B cell (primary cell): ENCODE data around the gene CFAP141. TPM values are rescaled to one million over a fixed set of nuclear protein-coding genes. Genes with fewer than 3 reads are reported as not detected.

ENCODE experiments used
- ATAC-seq: fragments of 200-7000 bp; cut with Tn5 transposase; one replicate; pipeline ENCODE4 v1.10.0; 2021; ENCODE audit warnings: low read depth, mild to moderate bottlenecking, moderate number of reproducible peaks, moderate library complexity
- CTCF ChIA-PET: fragments of 350-600 bp; sonication (Branson Sonifier 250); formaldehyde crosslinking; loops from one replicate; lab custom pipeline; 2021; ENCODE audit warnings: antibody characterized with exemption, inconsistent platforms; lab: Charles Lee
- POLR2A ChIA-PET: fragments of 350-600 bp; sonication (Branson Sonifier 250); formaldehyde crosslinking; loops from one replicate; lab custom pipeline; 2021; ENCODE audit warnings: antibody characterized with exemption; lab: Charles Lee
- DNase-seq: peaks from one replicate; pipeline ENCODE4 v3.0.0; 2013
- H2AFZ ChIP-seq: 2 replicates; pipeline ENCODE4 v1.6.1; 2012; ENCODE audit warnings: mild to moderate bottlenecking, low read depth, low read length; ENCODE audit not compliant: insufficient read depth, poor library complexity, severe bottlenecking
- H3K27ac ChIP-seq, 2 donors: 1 replicate in 1 of 2; 2 replicates in 1 of 2; pipeline ENCODE4 v1.5.1; 2012 to 2013; ENCODE audit warnings: low read length in 2 of 2, mild to moderate bottlenecking in 2 of 2, moderate library complexity in 1 of 2
- H3K27me3 ChIP-seq, 4 experiments: fragments of 200-600 bp in 1 of 4; sonication (generic) in 1 of 4; replicated peaks in 1 of 4; 1 replicate in 2 of 4; 2 replicates in 2 of 4; pipeline versions ENCODE4 v1.6.1 to v1.7.0; 2013 to 2016; ENCODE audit warnings: low read length in 3 of 4, mild to moderate bottlenecking in 2 of 4, mixed read lengths in 1 of 4, moderate library complexity in 1 of 4; ENCODE audit not compliant: insufficient read depth in 4 of 4, control insufficient read depth in 3 of 4; ENCODE audit errors: control extremely low read depth in 1 of 4
- H3K36me3 ChIP-seq, 2 experiments: replicated peaks in 1 of 2; 1 replicate in 1 of 2; 2 replicates in 1 of 2; pipeline versions ENCODE4 v1.6.1 to v1.7.1; 2013; ENCODE audit warnings: low read length in 1 of 2; ENCODE audit not compliant: insufficient read depth in 2 of 2, control insufficient read depth in 1 of 2; ENCODE audit errors: control extremely low read depth in 1 of 2, extremely low read depth in 1 of 2
- H3K4me1 ChIP-seq, 2 donors: fragments of 200-600 bp in 1 of 2; sonication (generic) in 1 of 2; 1 replicate in 1 of 2; 2 replicates in 1 of 2; pipeline versions ENCODE4 v1.5.1 to v1.6.1; 2013 to 2017; ENCODE audit warnings: low read length in 2 of 2; ENCODE audit not compliant: control insufficient read depth in 2 of 2, insufficient read depth in 2 of 2
- H3K4me2 ChIP-seq: replicated peaks from 2 replicates; pipeline ENCODE3; 2012; ENCODE audit warnings: mild to moderate bottlenecking, low read depth, low read length; ENCODE audit not compliant: poor library complexity, severe bottlenecking
- H3K4me3 ChIP-seq, 5 experiments: fragments of 200-600 bp in 1 of 5; sonication (generic) in 1 of 5; 1 replicate in 3 of 5; 2 replicates in 2 of 5; pipeline versions ENCODE4 v1.5.1 to v1.7.0; 2011 to 2016; ENCODE audit warnings: low read length in 4 of 5, mild to moderate bottlenecking in 4 of 5, low read depth in 2 of 5, control low read depth in 1 of 5, moderate library complexity in 1 of 5; ENCODE audit not compliant: insufficient read depth in 1 of 5; ENCODE audit errors: control extremely low read depth in 1 of 5, extremely low read depth in 1 of 5
- H3K79me2 ChIP-seq: fragments of 200-600 bp; sonication (generic); one replicate; pipeline ENCODE4 v1.6.0; 2016; ENCODE audit warnings: low read length; ENCODE audit not compliant: control insufficient read depth, insufficient read depth
- H3K9ac ChIP-seq: fragments of 200-600 bp; sonication (generic); 2 replicates; pipeline ENCODE4 v1.6.1; 2017; ENCODE audit warnings: mild to moderate bottlenecking, low read length, moderate library complexity
- H3K9me3 ChIP-seq, 3 donors: one replicate each; pipeline versions ENCODE4 v1.6.1 to v1.7.1; 2013; ENCODE audit warnings: low read length in 2 of 3; ENCODE audit not compliant: control insufficient read depth in 2 of 3, insufficient read depth in 1 of 3; ENCODE audit errors: control extremely low read depth in 1 of 3
- H4K20me1 ChIP-seq: 2 replicates; pipeline ENCODE4 v1.6.0; 2012; ENCODE audit warnings: mild to moderate bottlenecking, low read length; ENCODE audit not compliant: insufficient read depth, control insufficient read depth, poor library complexity, severe bottlenecking
- H3K27ac Mint-ChIP-seq: one replicate; pipeline ENCODE4 v1.8.0; 2021; ENCODE audit warnings: mixed read lengths
- H3K27me3 Mint-ChIP-seq: one replicate; pipeline ENCODE4 v1.8.0; 2021; ENCODE audit warnings: mixed read lengths
- H3K4me1 Mint-ChIP-seq: one replicate; pipeline ENCODE4 v1.8.0; 2021; ENCODE audit warnings: mixed read lengths
- H3K4me3 Mint-ChIP-seq: one replicate; pipeline ENCODE4 v1.8.0; 2021; ENCODE audit warnings: mixed read lengths
- H3K9me3 Mint-ChIP-seq: one replicate; pipeline ENCODE4 v1.8.0; 2022; ENCODE audit warnings: mixed read lengths; ENCODE audit not compliant: insufficient read depth
- CTCF ChIP-seq: fragments of 200-600 bp; IDR thresholded peaks from one replicate; pipeline ENCODE4 v1.8.0; 2022; ENCODE audit warnings: antibody characterized with exemption, mild to moderate bottlenecking
- EZH2 ChIP-seq: IDR thresholded peaks from 2 replicates; pipeline ENCODE4 v1.6.1; 2012; ENCODE audit warnings: borderline replicate concordance, low read depth, mild to moderate bottlenecking, moderate library complexity, low read length; ENCODE audit not compliant: insufficient read depth, poor library complexity, severe bottlenecking
- WGBS: methylation state at CpG from one replicate; pipeline ENCODE4 v1.1.5; 2013; ENCODE audit warnings: missing lambda C conversion rate; ENCODE audit not compliant: insufficient coverage; 5-methylcytosine and 5-hydroxymethylcytosine counted together
- intact Hi-C: fragments of 100-400 bp; cut with micrococcal nuclease; formaldehyde crosslinking; loops from one replicate; pipeline ENCODE4 v1.10.0; 2022
- polyA plus RNA-seq: library from polyadenylated mRNA; depleted of rRNA; stranded (reverse); fragments of >200 nt; gene quantifications from 2 replicates; pipeline ENCODE4 v1.2.3, GENCODE V29; 2012
- total RNA-seq, 2 donors: library from RNA; stranded (reverse); fragments of 120-200 nt in 1 of 2; gene quantifications; 1 replicate in 1 of 2; 2 replicates in 1 of 2; pipeline versions ENCODE4 v1.2.3 to v1.2.4, GENCODE V29; 2013 to 2022

The CFAP141 gene
- total and polyA plus RNA-seq, 2 donors (not counting 1 experiment from before 2014, with no cell fraction given): not detected

DNA sequence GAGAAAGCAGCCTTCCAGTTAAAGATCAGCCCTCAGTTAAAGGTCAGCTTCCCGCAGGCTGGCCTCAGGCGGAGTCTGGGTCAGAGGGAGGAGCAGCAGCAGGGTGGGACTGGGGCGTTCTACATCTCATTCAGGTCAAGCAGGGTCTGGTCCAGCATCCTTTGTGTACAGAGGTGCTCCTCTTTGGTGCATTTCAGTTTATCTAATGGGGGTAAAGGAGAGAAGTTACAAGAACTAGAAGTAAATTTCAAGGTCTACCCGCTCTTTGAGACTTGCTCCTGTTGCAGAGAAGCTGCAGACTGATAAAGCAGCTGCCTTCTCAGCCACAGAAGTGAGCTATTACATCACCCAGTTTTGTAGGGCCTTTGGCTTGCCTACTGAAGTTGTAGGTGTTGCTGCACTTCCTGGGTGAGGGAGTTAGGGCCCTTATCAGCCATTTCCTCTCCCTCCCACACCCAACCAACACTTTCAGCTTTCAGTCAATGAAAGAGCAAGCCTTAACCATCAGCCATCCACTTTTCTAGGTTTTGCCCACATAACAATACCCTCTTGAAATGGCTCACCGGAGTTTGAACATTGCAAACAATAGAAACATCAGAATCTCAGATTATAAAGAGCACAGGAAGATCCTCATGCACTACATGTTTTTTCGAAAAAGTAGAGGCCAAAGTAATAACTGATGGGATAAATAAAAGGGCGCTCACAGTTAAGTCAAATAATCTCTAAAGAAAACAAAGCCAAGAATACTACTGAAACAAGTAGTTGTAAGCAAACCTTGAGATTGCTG is 48.4 kb downstream of the CFAP141 start:
- peaks cover 2% of the 10 kb centered on the region for H3K9me3 Mint-ChIP-seq
- H3K27ac Mint-ChIP-seq: peak overlapping the region; percentile 77
- Histone ChIP-seq H3K27ac (peak overlapping the region; percentile 19 to 62), H3K4me2 (peak overlapping the region; percentile 27), H3K9me3 (peaks cover 0 to 8% (median 0%) of the 10 kb centered on the region in 3 donors), H3K36me3 (peaks cover 3 to 74% of the 10 kb centered on the region in 2 experiments), H4K20me1 (peaks cover 25% of the 10 kb centered on the region), H3K4me1 (peaks cover 15 to 17% of the 10 kb centered on the region in 2 donors), H2AFZ (no peak overlapping the region), H3K4me3 (no peak overlapping the region), H3K27me3 (no peaks in the 10 kb centered on the region), H3K9ac (no peak overlapping the region), H3K79me2 (peaks cover 7% of the 10 kb centered on the region)
- H3K4me1 Mint-ChIP-seq: peaks cover 25% of the 10 kb centered on the region
- H3K4me3 Mint-ChIP-seq: peak overlapping the region; percentile 21
- peak; percentile 53 for ATAC-seq
- DNase-seq: no peak
- CTCF ChIA-PET: interaction anchor here (0.5 to 1.2 kb wide), 2 partner anchors 35 to 1778 kb away, joined by 3 read pairs; partner anchors contain the start of gene TPM3
- intact Hi-C loops: no loop called here
- TF ChIP-seq CTCF (no peak), EZH2 (no peak)
- WGBS: 100% methylated on average over 1 of the region's 7 CpGs
- POLR2A ChIA-PET: interaction anchor here (0.6 kb wide), 1 partner anchor 19 kb away, joined by 6 read pairs; no protein-coding TSS in a partner anchor
- H3K27me3 Mint-ChIP-seq: no peaks in the 10 kb centered on the region

GRCh38 chr1:154155251-154155650 is 50.9 kb downstream of the CFAP141 start:
- CTCF ChIA-PET: interaction anchor here (0.5 kb wide), 1 partner anchor 12 kb away, joined by 4 read pairs; no protein-coding TSS in a partner anchor
- H3K4me3 ChIP-seq: no peak overlapping the region
- POLR2A ChIA-PET: interaction anchor here (1.2 kb wide), 1 partner anchor 23 kb away, joined by 3 read pairs; no protein-coding TSS in a partner anchor
- H3K9ac ChIP-seq: no peak overlapping the region
- WGBS: 62% methylated on average over 8 of the region's 9 CpGs
- peaks cover 0 to 7% (median 0%) of the 10 kb centered on the region in 3 donors for H3K9me3 ChIP-seq
- peaks cover 22% of the 10 kb centered on the region for H4K20me1 ChIP-seq
- ATAC-seq (no peak), DNase-seq (no peak)
- Mint-ChIP-seq H3K9me3 (peaks cover 2% of the 10 kb centered on the region), H3K27ac (no peak overlapping the region), H3K4me1 (peaks cover 23% of the 10 kb centered on the region), H3K27me3 (no peaks in the 10 kb centered on the region), H3K4me3 (no peak overlapping the region)
- no peak overlapping the region for H3K4me2 ChIP-seq
- no peak for TF ChIP-seq CTCF
- TF ChIP-seq EZH2: no peak
- peaks cover 15 to 17% of the 10 kb centered on the region in 2 donors for H3K4me1 ChIP-seq
- peaks cover 5% of the 10 kb centered on the region for H3K79me2 ChIP-seq
- no peaks in the 10 kb centered on the region for H3K27me3 ChIP-seq
- H3K36me3 ChIP-seq: peaks cover 0 to 51% of the 10 kb centered on the region in 2 experiments
- intact Hi-C loops: no loop called here
- H2AFZ ChIP-seq: no peak overlapping the region
- peak overlapping the region in 1 of 2 donors; percentile 55 for H3K27ac ChIP-seq
